ENCODE measurements around the gene LTB. TPM values are rescaled to one million over a fixed set of nuclear protein-coding genes. Genes with fewer than 3 reads are reported as not detected.

The LTB gene
- total and polyA plus RNA-seq, 2 donors (not counting 3 experiments of a cell fraction or from before 2014, with no cell fraction given) = 1.2 to 2.1 TPM

- POLR2A ChIA-PET = interaction anchor here (1.3 kb wide), 1 partner anchor 78 kb away, joined by 3 read pairs; no protein-coding TSS in a partner anchor
- Histone ChIP-seq H3K4me3 (replicated peaks in 1 of 3; ENCODE audit: insufficient read depth in 1 of 3, low read depth in 1 of 3, low read length in 3 of 3) (no peak overlapping the region), H3K36me3 (ENCODE audit: control insufficient read depth in 2 of 2, extremely low read depth in 1 of 2, insufficient read depth in 2 of 2, low read length in 2 of 2) (peaks cover 8 to 16% of the 10 kb centered on the region in 2 experiments), H3K9me3 (replicated peaks; ENCODE audit: control insufficient read depth, insufficient read depth, low read length) (no peaks in the 10 kb centered on the region), H4K20me1 (replicated peaks; ENCODE audit: control insufficient read depth, extremely low read depth, insufficient read depth, low read length) (peaks cover 7% of the 10 kb centered on the region), H3K27ac (ENCODE audit: insufficient read depth, low read depth, low read length) (no peak overlapping the region), H3K27me3 (ENCODE audit: control insufficient read depth in 2 of 2, insufficient read depth in 2 of 2, low read length in 2 of 2) (no peaks in the 10 kb centered on the region), H3K4me2 (ENCODE audit: insufficient read depth, low read length) (no peak overlapping the region), H3K9me1 (replicated peaks; ENCODE audit: control insufficient read depth, extremely low read depth, insufficient read depth, low read length) (no peaks in the 10 kb centered on the region), H2AFZ (ENCODE audit: low read depth, low read length) (no peak overlapping the region), H3K9ac (replicated peaks; ENCODE audit: extremely low read depth, insufficient read depth, low read length) (no peak overlapping the region), H3K79me2 (ENCODE audit: control insufficient read depth, insufficient read depth, low read length) (peaks cover 39% of the 10 kb centered on the region), H3K4me1 (ENCODE audit: control insufficient read depth, extremely low read depth, insufficient read depth, low read length) (peaks cover 38% of the 10 kb centered on the region)
- dilution Hi-C loops (cut with MboI; ENCODE audit: extremely low pct_ligation_motif_present, low sequenced_read_pairs) = no loop called here
- TF ChIP-seq POLR2A (IDR thresholded peaks at IDR 0.05; ENCODE audit: low read depth, low read length) (no peak), MAX (IDR thresholded peaks at IDR 0.05; ENCODE audit: insufficient read depth, insufficient read length) (no peak)
- TF ChIP-seq, protein P1, sequence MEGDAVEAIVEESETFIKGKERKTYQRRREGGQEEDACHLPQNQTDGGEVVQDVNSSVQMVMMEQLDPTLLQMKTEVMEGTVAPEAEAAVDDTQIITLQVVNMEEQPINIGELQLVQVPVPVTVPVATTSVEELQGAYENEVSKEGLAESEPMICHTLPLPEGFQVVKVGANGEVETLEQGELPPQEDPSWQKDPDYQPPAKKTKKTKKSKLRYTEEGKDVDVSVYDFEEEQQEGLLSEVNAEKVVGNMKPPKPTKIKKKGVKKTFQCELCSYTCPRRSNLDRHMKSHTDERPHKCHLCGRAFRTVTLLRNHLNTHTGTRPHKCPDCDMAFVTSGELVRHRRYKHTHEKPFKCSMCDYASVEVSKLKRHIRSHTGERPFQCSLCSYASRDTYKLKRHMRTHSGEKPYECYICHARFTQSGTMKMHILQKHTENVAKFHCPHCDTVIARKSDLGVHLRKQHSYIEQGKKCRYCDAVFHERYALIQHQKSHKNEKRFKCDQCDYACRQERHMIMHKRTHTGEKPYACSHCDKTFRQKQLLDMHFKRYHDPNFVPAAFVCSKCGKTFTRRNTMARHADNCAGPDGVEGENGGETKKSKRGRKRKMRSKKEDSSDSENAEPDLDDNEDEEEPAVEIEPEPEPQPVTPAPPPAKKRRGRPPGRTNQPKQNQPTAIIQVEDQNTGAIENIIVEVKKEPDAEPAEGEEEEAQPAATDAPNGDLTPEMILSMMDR (IDR thresholded peaks at IDR 0.05; ENCODE audit: extremely low read depth in 1 of 2, insufficient read depth in 1 of 2, low read depth in 1 of 2, low read length in 2 of 2) = no peak
- intact Hi-C loops (cut with micrococcal nuclease) = loop anchor here (10.0 kb wide), 1 partner anchor 191 kb away; the partner anchor contains the start of gene CLIC1
- CTCF ChIA-PET = interaction anchor here (31.0 kb wide), 1 partner anchor 45 kb away, joined by 1517 read pairs; the partner anchor contains the start of genes LST1, LTB, NCR3 and TNF
- FAIRE-seq = no peak
- no peak for DNase-seq (ENCODE audit: low read depth, low spot score)
- no TSS peak for BruUV-seq (replicated peaks)
These were observed 38.6 kb downstream of the LTB start for GRCh38 chr6:31543639-31544038.
